ENCODE data around the gene ZNF76.

DNA sequence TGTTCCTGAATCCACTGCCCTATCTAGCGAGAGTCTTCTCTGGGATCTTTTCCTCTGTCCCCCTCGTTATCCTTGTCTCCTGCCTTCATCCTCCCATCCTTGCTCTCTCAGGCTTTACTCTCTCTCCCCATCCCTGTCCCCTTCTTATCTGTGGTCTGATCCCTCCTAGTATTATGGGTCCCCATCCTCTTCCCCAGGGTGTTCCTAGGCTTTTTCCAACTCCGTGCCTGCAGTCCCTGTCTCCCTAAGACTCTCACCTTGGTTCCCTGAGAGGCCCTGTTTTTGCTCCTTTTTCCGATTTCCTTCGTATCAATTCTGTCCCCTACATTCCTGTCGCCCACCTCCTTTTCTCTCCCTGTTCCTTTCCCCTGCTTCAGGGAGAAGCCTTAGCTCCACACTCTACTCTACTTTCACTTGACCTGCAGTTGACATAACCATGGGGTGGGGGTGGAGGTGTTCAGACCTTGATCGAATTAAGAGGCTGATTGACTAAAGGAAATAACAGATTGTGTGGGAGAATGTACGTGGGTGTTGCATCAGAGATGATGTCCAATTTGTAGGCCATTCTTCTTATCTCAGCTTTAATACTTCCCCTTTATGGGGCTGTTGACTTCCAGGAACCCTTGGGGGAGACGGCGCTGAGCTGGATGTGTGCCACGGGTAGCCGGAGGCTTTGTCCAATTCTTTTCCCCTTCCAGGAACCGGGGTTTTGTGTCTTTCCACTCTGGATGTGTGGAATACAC, 83.7 kb downstream of the ZNF76 start:
- TF ChIP-seq CTCF (IDR thresholded peaks at IDR 0.05), result no peak
- no peak for TF ChIP-seq EZH2 (IDR thresholded peaks at IDR 0.05; ENCODE audit: borderline replicate concordance, insufficient read depth, low read depth, low read length, poor library complexity, severe bottlenecking)

Measured in B cell (primary cell).